ENCODE results near the gene SLC6A9.

The SLC6A9 gene

DNA sequence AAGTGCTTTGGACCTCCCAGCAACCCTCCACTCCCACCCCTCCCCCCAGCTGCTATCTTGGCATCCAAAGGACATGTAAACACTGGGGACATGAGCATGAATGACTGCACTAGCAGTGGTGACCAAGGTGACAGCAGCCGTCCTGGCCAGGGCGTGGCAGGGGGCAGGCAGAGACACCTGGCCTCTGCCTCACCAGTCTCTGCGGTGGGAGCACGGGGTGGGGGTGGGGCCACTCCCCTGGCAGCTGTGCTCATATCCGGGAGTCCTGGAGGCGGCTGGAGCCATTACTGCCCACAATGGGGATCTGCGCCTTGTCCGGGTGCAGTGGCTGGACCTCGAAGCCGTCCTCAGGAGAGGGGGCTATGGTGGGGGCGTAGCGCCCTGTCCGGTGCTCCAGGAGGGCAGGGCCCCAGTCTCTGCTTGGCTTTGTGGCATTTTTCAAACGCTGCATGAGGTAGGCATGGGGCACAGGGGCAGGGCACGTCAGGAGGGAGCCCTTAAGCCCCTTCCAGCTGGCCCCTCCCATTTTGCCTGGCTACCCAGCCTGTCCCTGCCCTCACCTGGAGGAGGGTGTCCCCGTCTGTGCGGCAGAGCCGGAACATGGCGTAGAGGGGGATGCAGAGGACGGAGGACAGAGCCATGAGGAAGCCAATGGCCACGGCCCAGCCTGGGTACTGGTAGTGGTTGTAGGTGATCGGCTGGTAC is 33.8 kb downstream of the SLC6A9 start:
- in situ Hi-C loops (cut with HindIII; ENCODE audit: low pct_ligation_motif_present, low sequenced_read_pairs) = no loop called here
- TF ChIP-seq, protein P1, sequence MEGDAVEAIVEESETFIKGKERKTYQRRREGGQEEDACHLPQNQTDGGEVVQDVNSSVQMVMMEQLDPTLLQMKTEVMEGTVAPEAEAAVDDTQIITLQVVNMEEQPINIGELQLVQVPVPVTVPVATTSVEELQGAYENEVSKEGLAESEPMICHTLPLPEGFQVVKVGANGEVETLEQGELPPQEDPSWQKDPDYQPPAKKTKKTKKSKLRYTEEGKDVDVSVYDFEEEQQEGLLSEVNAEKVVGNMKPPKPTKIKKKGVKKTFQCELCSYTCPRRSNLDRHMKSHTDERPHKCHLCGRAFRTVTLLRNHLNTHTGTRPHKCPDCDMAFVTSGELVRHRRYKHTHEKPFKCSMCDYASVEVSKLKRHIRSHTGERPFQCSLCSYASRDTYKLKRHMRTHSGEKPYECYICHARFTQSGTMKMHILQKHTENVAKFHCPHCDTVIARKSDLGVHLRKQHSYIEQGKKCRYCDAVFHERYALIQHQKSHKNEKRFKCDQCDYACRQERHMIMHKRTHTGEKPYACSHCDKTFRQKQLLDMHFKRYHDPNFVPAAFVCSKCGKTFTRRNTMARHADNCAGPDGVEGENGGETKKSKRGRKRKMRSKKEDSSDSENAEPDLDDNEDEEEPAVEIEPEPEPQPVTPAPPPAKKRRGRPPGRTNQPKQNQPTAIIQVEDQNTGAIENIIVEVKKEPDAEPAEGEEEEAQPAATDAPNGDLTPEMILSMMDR (IDR thresholded peaks at IDR 0.05; ENCODE audit: low read depth, low read length, missing control alignments) = no peak

DNA sequence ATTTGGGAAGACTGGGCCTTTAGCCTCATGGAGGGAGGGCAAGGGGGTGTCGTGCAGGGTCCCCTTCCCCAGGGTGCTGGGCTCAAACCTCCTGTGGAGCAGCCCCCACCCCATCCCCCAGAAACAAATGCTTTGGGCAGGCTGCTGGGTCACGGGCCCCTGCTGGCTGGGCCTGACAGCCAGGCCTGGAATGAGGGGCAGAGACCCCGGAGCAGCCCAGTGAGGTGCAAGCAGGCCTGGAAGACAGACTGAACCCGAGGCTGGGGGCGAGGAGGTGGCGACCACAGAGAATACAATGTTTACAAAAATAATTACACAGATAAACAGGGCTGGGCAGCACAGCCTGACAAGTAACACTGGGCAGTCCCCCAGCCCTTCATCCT is 34.5 kb downstream of the SLC6A9 start:
- H3K4me3 ChIP-seq (ENCODE audit: low read depth, low read length) = no peak overlapping the region
- TF ChIP-seq, protein P1 (IDR thresholded peaks at IDR 0.05; ENCODE audit: low read depth, low read length, missing control alignments) = no peak
- no peaks in the 10 kb centered on the region for H3K36me3 ChIP-seq (replicated peaks)
- no peak overlapping the region for H3K27ac ChIP-seq
- no peaks in the 10 kb centered on the region for H3K27me3 ChIP-seq (replicated peaks)
- in situ Hi-C loops (cut with HindIII; ENCODE audit: low pct_ligation_motif_present, low sequenced_read_pairs) = no loop called here
- DNase-seq = no peak

More for the DNA sequence above, 33.8 kb downstream of the SLC6A9 start:
- Histone ChIP-seq H3K27me3 (replicated peaks) (no peaks in the 10 kb centered on the region), H3K4me3 (ENCODE audit: low read depth, low read length) (no peak overlapping the region), H3K27ac (no peak overlapping the region), H3K36me3 (replicated peaks) (no peaks in the 10 kb centered on the region)
- no peak for DNase-seq

DNA sequence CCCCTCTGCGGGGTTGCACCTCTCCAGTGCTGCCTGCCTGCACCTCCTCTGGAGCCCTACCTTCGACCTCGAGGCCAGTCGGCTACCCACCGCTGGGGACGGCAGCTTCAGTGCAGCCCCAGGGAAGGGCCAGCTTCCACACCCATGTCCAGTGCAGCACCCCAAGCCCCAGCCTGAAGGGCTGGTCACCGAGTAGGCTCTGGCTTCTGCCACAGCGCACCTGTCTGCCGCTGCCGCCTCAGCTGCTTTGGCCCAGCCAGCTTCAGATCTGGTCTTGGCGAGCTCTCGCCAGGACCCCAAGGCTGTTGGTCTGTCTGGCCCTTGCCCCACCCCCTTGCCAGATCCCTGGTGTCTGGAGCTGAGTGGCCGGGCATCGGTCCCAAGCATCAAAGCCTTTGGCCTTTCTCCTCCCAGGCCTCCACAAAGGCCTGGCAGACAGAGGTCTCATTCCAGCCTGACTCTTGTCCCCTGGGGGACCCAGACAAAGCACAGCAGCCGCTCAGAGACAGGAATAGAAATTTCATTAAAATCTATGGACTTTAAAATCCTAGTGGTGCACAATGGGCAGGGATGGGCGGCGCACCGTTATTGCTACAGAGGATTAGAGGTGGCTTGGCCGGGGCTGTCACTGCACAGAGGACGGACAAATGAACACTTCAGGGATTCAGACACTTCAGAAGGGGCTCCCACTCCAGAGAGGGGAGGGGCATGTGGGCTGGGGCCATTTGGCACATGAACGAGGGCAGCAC is 35.1 kb downstream of the SLC6A9 start:
- TF ChIP-seq, protein P1 (IDR thresholded peaks at IDR 0.05; ENCODE audit: low read depth, low read length, missing control alignments) = no peak
- Histone ChIP-seq H3K4me3 (ENCODE audit: low read depth, low read length) (no peak overlapping the region), H3K36me3 (replicated peaks) (no peaks in the 10 kb centered on the region), H3K27ac (no peak overlapping the region), H3K27me3 (replicated peaks) (no peaks in the 10 kb centered on the region)
- no peak for DNase-seq
- in situ Hi-C loops (cut with HindIII; ENCODE audit: low pct_ligation_motif_present, low sequenced_read_pairs) = no loop called here

DNA sequence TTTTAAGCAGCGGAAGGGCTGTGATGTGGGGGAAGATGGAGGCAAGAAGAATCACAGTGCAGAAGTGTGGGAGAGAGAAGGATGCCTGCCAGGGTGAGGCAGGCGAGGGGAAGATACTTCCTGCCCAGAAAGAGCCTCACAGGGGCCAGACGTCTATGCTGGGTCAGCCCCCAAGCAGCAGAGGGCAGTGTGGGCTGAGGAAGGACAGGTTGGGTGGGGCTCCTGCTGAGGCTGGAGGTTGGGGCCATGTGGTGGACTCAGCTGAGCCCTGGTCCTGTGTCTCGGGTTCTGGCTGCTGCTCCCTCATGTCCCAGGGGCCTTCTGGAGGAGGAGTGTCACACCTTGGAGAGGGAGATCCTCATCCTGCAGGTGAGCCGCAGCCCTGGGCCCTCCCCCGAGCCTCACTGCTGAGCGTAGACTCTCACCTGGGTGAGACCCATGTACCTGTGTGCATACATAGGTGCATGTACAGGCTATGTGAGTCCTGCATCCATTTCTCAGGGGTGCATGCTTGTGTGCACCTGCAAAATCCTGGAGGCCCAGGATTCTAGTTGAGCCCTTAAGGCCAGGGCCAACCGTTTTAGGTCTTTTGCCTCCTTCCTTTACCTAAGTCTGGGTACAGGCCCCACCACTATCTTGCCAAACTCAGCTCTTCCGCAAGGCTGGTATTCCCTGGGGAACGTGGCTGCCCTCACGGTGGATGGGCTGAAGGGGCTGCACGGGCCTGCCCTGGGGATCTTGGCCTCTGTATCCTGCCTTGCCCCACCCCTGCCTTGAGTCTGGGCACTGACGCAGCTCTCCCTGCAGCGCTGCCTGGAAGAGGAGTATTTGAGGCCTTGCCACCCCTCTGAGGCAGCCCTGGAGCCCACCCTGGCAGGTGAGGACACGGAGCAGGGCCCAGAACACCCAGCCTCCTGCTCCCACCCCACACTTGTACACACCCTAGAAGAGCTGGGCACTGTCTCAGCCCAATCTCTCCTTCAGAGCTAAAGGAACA is 36.2 kb downstream of the SLC6A9 start:
- DNase-seq = no peak

DNA sequence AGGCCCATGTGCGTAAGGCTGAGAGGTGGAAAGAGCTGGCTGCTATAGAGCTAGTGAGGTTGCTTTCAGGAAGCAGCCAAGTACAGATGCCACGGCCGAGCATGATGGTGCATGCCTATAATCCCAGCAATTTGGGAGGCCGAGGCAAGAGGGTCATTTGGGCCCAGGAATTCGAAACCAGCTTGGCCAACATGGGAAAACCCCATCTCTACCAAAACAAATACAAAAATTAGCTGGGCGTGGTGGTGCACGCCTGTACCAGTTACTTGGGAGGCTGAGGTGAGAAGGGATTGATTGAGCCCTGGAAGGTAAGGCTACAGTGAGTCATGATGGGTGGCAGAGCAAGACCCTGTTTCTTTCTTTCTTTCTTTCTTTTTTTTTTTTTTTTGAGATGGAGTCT is 37.2 kb downstream of the SLC6A9 start:
- in situ Hi-C loops (cut with HindIII; ENCODE audit: low pct_ligation_motif_present, low sequenced_read_pairs) = no loop called here
- TF ChIP-seq, protein P1 (IDR thresholded peaks at IDR 0.05; ENCODE audit: low read depth, low read length, missing control alignments) = no peak
- H3K36me3 ChIP-seq (replicated peaks) = no peaks in the 10 kb centered on the region
- no peak overlapping the region for H3K4me3 ChIP-seq (ENCODE audit: low read depth, low read length)
- DNase-seq = no peak
- no peak overlapping the region for H3K27ac ChIP-seq
- no peaks in the 10 kb centered on the region for H3K27me3 ChIP-seq (replicated peaks)

More for the DNA sequence above, 36.2 kb downstream of the SLC6A9 start:
- Histone ChIP-seq H3K36me3 (replicated peaks) (no peaks in the 10 kb centered on the region), H3K27ac (no peak overlapping the region), H3K4me3 (ENCODE audit: low read depth, low read length) (no peak overlapping the region), H3K27me3 (replicated peaks) (no peaks in the 10 kb centered on the region)
- TF ChIP-seq, protein P1 (IDR thresholded peaks at IDR 0.05; ENCODE audit: low read depth, low read length, missing control alignments) = peak; percentile 57
- in situ Hi-C loops (cut with HindIII; ENCODE audit: low pct_ligation_motif_present, low sequenced_read_pairs) = no loop called here

All from brain microvascular endothelial cell (primary cell).